GM19035 (cell line): Measurements from ENCODE around the gene PNMA1.

Experiments
- ATAC-seq: cut with Tn5 transposase; IDR thresholded peaks from one replicate; pipeline ENCODE4 v1.9.1; 2021; ENCODE audit not compliant: unreplicated experiment

Gene PNMA1

DNA sequence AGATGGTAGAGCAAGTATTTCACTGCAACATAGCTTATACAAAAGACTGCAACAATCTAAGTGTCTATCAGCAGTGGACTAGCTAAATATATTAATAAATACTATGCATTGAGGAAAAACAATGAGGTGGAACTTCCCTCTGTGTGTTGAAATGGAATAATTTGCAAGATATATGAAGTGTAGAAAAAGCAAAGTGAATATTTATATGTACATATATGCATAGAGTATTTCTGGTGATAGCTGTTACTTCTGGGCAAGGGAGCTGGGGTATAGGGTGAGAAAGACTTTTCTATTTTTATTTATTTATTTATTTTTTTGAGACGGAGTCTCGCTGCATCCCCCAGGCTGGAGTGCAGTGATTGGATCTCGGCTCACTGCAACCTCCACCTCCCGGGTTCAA lies 35.5 kb downstream of the PNMA1 start:
- no peak for ATAC-seq

DNA sequence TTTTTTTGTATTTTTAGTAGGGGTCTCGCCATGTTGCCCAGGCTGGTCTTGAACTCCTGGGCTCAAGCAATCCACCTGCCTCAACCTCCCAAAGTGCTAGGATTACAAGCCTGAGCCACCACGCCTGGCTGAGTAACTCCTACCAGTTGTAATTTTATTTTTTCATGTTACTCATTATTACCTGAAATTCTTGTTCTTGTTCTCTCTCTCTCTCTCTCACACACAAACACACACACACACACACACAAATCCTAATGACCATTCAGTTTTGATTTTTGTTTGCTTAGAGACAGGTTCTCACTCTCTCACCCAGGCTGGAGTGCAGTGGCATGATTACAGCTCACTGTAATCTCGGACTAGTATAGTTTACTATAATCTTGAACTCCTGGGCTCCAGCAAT lies 39.2 kb downstream of the PNMA1 start:
- no peak for ATAC-seq

DNA sequence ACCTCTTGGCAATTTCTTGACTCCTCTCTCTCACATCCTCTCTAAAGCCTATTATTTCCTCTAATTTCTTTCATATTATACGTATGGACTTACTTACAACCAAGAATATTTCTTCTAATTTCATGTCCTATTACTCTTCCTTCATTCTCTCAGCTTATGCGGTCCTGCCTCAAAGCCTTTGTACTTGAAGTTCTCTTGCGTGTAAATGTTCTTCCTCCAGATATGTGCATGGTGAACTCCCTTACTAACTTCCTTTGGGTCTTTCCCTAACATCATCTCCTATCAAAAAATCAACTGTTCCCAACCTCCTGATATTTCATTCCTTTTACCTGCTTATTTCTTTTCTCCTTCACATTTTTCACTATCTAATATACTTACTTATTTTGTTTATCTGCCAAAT lies 46.3 kb downstream of the PNMA1 start:
- ATAC-seq = no peak

DNA sequence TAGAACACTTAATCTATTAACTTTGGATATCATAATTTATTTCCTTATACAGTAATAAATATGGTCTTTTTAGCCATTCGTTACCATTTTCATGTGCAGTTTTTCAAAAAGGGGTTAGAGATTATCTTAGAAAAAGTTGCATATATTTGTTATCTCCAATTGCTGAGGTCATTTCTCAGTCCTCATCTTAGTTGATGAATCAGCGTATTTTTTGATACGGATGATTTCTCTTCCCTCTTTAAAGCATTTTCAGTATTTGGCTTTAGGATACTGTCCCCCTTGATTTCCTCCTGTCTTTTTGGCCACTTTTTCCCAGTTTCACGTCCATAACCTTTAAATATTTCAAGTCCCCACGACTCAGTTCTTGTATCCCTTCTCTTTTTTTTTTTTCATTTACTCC lies 47.6 kb downstream of the PNMA1 start:
- ATAC-seq = no peak

DNA sequence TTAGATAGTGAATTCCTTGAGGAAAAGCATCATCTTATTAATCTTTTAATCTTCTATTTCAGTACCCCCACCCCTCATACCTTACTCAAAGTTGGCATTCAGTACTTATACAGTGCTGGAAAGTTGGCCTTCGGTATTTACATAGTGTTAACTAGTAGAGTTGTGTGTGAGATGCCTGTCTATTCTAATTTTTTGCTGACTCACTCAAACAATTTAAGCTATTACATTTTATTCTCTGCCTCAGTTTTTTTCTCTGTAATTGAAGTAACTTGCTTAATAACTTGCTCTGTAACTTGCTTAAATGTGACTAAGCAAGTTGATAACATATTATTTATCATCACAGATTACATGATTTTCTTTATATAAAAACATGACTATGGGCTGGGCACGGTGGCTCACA lies 49.1 kb downstream of the PNMA1 start:
- ATAC-seq = no peak

DNA sequence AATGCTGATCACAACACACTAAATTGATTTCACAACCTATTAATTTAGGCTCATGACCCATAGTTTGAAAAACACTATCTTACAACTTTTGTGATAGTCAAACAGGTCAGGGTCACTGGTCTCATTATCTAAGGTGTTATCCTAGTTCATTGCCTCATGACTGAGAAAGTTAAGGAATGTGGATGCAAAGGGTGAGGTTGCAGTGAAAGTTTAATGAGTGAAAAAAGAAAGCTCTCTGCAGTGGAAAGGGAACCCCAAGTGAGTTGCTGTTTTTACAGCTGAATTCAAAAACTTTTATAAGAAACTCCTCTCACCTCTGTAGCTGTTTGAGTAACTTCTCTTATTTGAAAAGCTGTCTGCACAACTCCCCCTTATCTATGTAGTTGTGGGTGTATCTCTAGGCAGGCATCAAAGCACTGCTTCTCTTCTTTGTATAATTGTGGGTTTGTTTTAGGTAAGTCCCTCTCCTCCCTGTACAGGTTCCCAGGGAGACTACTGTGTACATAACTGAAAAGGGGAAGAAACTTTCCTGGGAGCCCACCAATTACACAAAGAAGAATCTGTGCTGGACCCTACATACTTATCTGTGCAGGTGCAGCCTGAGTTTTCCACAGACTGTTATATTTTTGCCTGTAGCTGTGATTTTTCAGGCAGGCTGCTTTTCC lies 50.5 kb downstream of the PNMA1 start:
- ATAC-seq = no peak

DNA sequence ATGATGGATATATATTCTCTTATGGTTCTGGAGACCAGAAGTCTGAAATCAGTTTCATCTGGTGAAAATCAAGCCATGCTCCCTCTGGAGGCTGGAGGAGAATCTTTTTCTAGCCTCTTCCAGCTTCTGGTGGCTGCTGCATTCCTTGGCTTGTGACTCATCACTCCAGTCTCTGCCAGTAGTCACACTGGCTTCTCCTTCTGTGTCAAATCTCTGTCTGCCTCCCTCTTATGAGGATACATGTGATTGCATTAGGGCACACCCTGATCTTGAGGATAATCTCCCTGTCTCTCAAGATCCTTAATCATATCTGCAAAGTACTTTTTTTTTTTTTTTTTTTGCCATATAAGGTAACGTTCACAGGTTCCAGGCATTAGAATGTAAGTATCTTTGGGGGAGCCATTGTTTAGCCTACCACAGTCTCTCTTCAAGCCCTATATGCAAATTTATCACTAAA lies 51.7 kb downstream of the PNMA1 start:
- ATAC-seq = no peak

DNA sequence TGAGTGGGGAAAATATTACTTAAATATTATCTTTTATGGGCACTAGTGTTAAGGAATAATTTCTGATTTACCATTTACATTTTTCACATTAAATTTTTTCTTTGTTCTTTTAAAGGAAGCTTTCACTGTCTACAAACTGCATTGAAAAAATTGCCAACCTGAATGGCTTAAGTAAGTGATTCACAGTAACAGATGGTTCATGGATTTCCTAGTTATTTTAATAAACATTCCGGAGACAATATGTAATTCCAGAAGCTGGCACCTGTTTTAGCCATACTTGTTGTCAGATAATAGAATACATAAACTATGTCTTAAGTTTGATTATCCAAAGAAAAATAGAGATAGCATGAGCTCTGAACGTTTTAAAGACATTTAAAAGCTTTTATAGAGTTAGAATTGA lies 52.3 kb downstream of the PNMA1 start:
- no peak for ATAC-seq
